ENCODE data around the gene SPDYE3.
"Not testable (repeated sequence)": the region's sequence is repeated elsewhere in the genome, so short reads cannot be mapped to it uniquely, and the experiment has no call there.

SPDYE3 gene, protein sequence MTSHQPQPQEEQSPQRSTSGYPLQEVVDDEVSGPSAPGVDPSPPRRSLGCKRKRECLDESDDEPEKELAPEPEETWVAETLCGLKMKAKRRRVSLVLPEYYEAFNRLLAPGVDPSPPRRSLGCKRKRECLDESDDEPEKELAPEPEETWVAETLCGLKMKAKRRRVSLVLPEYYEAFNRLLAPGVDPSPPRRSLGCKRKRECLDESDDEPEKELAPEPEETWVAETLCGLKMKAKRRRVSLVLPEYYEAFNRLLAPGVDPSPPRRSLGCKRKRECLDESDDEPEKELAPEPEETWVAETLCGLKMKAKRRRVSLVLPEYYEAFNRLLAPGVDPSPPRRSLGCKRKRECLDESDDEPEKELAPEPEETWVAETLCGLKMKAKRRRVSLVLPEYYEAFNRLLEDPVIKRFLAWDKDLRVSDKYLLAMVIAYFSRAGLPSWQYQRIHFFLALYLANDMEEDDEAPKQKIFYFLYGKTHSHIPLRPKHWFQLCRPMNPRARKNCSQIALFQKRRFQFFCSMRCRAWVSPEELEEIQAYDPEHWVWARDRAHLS

GRCh38 chr7:100307402-100307801 is at the start of gene SPDYE3:
Gene SPDYE3, plus strand, starts transcription at chr7:100307702. Its CDS starts 184 bp downstream, at chr7:100307886.
- not testable (repeated sequence) for DNase-seq

DNA sequence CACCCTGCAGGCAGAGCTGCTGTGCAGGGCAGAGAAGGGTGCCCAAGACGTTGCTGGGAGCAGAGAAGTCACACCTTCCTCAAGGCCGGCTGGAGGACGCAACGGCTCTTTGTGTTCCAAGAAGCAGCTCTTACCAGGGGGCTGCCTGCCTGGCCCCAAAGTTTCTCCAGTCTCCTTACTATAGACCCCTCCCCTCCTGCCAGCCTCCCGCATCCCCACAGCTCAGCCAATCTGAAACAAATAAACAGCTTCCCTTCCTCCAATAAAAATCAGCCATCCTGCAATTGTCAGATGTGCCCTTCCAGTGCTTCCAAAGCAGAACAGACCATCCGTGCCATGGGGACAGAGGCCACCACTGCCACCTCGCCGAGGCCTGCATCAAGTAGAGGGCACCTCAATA is 47.5 kb upstream of the SPDYE3 start:
- not testable (repeated sequence) for DNase-seq

DNA sequence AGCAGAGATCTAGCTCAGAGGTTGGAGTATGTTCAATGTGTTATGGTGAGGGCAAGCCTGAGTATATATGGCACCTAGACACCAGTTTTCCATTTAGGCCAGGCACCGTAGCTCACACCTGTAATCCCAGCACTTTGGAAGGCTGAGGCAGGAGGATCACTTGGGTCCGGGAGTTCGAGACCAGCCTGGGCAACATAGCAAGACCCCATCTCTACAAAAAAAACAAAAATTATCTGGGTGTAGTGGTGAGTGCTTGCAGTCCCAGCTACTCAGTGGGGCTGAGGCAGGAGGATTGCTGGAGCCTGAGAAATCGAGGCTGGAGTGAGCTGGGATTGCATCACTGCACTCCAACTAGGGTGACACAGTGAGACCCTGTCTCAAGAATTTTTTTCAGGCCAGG is 44.6 kb upstream of the SPDYE3 start:
- not testable (repeated sequence) for DNase-seq

DNA sequence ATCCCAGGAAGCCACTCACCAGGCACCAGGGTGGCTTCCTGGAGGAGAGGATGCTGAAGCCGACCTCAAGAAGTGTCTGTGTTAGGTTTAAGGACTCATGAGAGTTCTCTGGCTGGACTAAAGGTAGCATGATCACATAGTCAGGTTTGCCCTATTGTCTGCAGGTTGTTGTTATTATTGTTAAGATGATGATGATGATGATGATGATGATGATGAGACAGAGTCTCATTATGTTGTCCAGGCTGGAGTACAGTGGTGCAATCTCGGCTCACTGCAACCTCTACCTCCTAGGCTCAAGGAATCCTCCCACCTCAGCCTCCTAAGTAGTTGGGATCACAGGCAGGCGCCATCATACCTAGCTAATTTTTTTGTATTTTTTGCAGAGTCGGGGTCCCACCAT is 43.3 kb upstream of the SPDYE3 start:
- DNase-seq: not testable (repeated sequence)

DNA sequence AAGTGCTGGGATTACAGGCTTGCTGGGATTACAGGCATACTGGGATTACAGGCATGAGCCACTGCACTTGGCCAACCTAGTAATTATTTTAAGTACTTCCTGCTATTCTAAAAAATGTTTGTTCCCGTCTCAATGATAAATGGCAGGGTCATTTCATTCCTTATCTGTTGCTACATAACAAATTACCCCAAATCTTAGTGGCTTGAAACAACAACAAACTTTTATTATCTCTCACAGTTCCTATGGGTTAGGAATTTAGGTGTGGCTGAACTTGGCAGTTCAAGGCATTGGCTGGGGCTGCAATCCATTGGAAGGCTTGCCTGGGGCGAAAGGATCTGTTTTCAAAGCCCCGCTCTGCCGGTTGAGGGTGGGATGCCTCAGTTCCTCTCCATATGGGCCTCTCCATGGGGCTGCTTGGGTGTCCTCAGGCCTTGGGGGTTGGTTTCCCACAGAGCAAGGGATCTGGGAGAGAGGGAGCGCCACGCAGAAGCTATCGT is 42.8 kb upstream of the SPDYE3 start:
- DNase-seq: not testable (repeated sequence)

DNA sequence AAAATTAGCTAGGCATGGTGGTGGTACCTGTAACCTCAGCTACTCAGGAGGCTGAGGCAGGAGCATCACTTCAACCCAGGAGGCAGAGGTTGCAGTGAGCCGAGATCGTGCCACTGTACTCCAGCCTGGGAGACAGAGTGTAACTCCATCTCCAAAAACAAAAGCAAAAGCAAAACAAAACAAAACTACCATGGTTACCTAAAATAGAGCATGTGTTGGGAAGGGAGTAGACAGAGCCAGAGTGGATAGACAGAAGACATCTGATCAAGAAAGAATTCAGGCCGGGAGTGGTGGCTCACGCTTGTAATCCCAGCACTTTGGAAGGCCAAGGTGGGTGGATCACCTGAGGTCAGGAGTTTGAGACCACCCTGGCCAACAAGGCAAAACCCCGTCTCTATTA is 41.7 kb upstream of the SPDYE3 start:
- not testable (repeated sequence) for DNase-seq

- no peak for DNase-seq
Measured at GRCh38 chr7:100266576-100267354, 40.7 kb upstream of the SPDYE3 start.

DNA sequence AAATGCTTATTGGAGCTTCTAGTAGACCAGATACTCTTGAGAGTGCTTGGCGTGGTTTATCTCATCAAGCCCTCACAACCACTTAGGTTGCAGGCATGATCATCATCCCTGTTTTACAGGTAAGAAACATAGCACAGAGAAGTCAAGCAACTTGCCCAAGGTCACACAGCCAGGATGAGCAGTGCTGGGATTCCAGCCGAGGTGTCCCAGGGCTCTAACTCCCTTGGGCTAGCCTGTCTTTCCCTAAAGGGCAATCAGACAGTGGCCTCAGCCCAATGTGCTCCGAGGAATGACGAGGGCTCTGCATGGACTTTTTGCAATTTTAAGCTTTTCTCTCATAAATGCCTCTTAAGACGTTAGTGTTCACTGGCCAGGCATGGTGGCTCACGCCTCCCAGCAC is 39.9 kb upstream of the SPDYE3 start:
- DNase-seq: no peak

DNA sequence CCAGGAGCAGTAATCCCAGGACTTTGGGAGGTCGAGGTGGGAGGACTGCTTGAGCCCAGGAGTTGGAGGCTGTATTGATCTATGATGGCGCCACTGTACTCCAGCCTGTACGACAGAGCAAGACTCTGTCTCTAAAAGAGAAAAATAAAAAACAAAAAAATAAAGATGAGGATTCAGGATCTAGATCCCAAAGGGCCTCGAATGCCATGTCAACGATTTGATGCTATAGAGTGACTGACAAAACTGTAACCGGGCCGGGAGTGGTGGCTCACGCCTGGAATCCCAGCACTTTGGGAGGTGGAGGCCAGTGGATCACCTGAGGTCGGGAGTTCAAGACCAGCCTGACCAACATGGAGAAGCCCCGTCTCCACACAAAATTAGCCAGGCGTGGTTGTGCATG is 38.6 kb upstream of the SPDYE3 start:
- DNase-seq: not testable (repeated sequence)

GRCh38 chr7:100269306-100270045 is 38.0 kb upstream of the SPDYE3 start:
- DNase-seq: not testable (repeated sequence)

GRCh38 chr7:100270046-100270918 is 37.2 kb upstream of the SPDYE3 start:
- not testable (repeated sequence) for DNase-seq

DNA sequence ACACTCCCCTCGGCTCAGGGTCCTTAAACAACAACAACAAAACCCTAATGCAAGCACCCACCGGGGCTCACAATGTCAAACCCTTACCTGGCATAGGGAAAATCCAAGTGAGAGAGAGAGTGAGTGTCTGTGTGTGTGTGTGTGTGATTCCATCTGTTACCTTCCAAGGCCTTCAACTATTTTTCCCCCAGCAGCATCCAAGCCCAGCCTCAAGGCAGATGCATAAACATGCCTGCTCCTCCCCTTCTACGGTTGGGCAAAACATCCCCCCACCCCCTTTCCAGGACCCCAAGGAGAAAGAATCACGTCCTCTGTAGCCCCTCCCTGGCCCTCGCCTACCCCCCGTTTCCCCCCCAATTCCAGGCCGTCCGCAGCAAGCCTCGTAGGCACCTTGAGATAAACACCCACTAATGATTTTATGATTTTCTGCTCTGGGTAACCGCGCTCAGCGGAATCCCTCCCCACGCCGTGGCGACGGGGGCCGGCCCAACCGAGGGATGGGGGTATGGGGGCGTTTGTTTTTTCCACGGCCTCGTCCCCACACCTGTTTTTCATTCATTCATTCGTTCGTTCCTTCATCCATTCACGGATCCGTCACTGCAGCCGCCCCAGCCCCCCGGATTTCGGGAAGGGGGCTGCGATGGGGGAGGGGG is 36.4 kb upstream of the SPDYE3 start:
- DNase-seq: not testable (repeated sequence)

- peak; percentile 83 for DNase-seq
Measured at GRCh38 chr7:100271716-100272537, 35.6 kb upstream of the SPDYE3 start.

GRCh38 chr7:100272538-100272902 is 35.0 kb upstream of the SPDYE3 start:
- DNase-seq: not testable (repeated sequence)

DNA sequence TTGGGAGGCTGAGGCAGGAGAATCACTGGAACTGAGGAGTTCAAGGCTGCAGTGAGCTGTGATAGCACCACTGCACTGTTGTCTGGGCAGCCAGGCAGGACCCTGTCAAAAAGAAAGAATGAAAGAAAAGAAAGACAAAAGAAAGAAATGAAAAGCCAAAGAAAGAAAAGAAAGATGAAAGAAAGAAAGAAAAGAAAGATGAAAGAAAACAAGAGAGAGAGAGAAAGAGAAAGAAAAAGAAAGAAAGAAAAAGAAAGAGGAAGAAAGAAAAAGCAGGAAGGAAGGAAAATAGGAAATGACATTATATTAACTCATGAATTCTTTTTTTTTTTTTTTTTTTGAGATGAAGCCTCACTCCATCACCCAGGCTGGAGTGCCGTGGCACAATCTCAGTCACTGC is 32.4 kb upstream of the SPDYE3 start:
- DNase-seq: no peak

- DNase-seq: not testable (repeated sequence)
Measured at GRCh38 chr7:100276126-100276525, 31.4 kb upstream of the SPDYE3 start.

- not testable (repeated sequence) for DNase-seq
Measured at GRCh38 chr7:100282069-100282608, 25.4 kb upstream of the SPDYE3 start.

GRCh38 chr7:100283147-100283546 is 24.4 kb upstream of the SPDYE3 start:
- not testable (repeated sequence) for DNase-seq

DNA sequence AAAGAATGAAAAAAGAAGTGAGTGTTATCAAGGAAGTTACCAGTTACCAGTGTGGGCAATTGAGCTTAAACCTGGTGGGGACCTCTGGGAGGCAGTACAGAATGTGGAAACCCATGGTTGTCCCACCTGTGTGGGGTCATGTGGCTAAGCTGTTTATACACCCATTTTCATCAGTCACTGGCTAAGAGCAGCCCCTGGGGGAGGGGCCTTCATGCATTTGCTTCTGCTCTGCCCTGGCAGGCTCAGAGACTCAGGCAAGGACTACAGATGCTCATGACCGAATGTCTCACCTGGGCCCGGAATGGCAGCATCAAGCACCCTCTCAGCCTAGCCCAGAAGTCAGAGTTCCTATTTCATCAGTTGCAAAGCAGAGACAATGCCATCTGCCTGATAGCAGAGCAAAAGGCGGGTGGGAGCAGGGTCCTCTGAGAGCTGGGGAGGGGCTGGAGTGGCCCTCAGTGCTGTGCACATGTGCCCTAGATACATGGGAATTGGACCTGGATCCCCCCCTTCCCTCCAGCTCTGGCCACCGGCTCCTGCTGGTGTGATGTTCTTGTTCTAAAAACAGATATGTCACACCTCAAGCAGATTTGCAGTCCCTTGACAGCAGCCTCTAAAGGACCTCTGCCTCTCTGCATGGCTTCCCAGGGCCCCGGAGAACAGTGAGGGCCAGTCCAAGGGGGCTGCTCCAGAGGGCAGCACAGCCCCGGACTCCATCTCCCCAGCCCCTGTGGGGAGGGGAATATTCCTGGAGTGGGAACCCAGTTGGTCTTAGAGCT is 20.1 kb upstream of the SPDYE3 start:
- not testable (repeated sequence) for DNase-seq

Measured in NCI-H526 treated with DMSO at 0.1 percent for 48 hours (cell line).